CD4-positive, alpha-beta memory T cell (primary cell): ENCODE results near the gene PELI2. TPM values are rescaled to one million over a fixed set of nuclear protein-coding genes. Genes with fewer than 3 reads are reported as not detected.

Experiments used
- CTCF ChIA-PET: fragments of 350-600 bp; sonication (Branson Sonifier 250); formaldehyde crosslinking; loops from one replicate; lab custom pipeline; 2021; ENCODE audit warnings: inconsistent platforms; ENCODE audit not compliant: partially characterized antibody; lab: Charles Lee
- POLR2A ChIA-PET: fragments of 350-600 bp; sonication (Branson Sonifier 250); formaldehyde crosslinking; loops from one replicate; lab custom pipeline; 2021; ENCODE audit not compliant: partially characterized antibody; lab: Charles Lee
- DNase-seq, 5 donors: peaks; one replicate each; pipeline versions ENCODE4 v3.0.0 to v3.0.0-alpha.2; 2020 to 2022; ENCODE audit warnings: mixed read lengths in 1 of 5
- H3K27ac ChIP-seq: one replicate; pipeline ENCODE4 v1.7.0; 2013; ENCODE audit warnings: low read depth, low read length
- H3K27me3 ChIP-seq: 2 replicates; pipeline ENCODE4 v1.7.0; 2013; ENCODE audit warnings: mild to moderate bottlenecking, low read length, moderate library complexity; ENCODE audit not compliant: insufficient read depth
- H3K36me3 ChIP-seq: 2 replicates; pipeline ENCODE4 v1.7.0; 2013; ENCODE audit warnings: mild to moderate bottlenecking, low read length, moderate library complexity; ENCODE audit not compliant: insufficient read depth
- H3K4me1 ChIP-seq: 2 replicates; pipeline ENCODE4 v1.7.0; 2013; ENCODE audit warnings: mild to moderate bottlenecking, low read length, moderate library complexity; ENCODE audit not compliant: insufficient read depth
- H3K4me3 ChIP-seq, 2 donors: one replicate each; pipeline ENCODE4 v1.7.0; 2013; ENCODE audit warnings: low read length in 2 of 2, mild to moderate bottlenecking in 1 of 2
- H3K9me3 ChIP-seq, 2 donors: one replicate each; pipeline ENCODE4 v1.7.0; 2013; ENCODE audit warnings: low read length in 2 of 2, control low read depth in 1 of 2; ENCODE audit not compliant: control insufficient read depth in 1 of 2
- H3K27ac Mint-ChIP-seq, 7 donors: one replicate each; pipeline ENCODE4 v1.8.0; 2020 to 2021; ENCODE audit warnings: mixed read lengths in 7 of 7, mild to moderate bottlenecking in 6 of 7, inconsistent platforms in 3 of 7, moderate library complexity in 3 of 7
- H3K27me3 Mint-ChIP-seq, 2 donors: one replicate each; pipeline ENCODE4 v1.8.0; 2020 to 2021; ENCODE audit warnings: mixed read lengths in 2 of 2
- H3K36me3 Mint-ChIP-seq, 2 donors: one replicate each; pipeline ENCODE4 v1.8.0; 2020 to 2021; ENCODE audit warnings: mixed read lengths in 2 of 2, inconsistent platforms in 1 of 2, mild to moderate bottlenecking in 1 of 2
- H3K4me1 Mint-ChIP-seq, 4 donors: one replicate each; pipeline ENCODE4 v1.8.0; 2020 to 2021; ENCODE audit warnings: mixed read lengths in 4 of 4, mild to moderate bottlenecking in 1 of 4
- H3K4me3 Mint-ChIP-seq, 8 donors: one replicate each; pipeline ENCODE4 v1.8.0; 2020 to 2021; ENCODE audit warnings: mixed read lengths in 8 of 8, mild to moderate bottlenecking in 7 of 8, moderate library complexity in 6 of 8, inconsistent platforms in 3 of 8
- H3K9me3 Mint-ChIP-seq, 8 donors: one replicate each; pipeline ENCODE4 v1.8.0; 2020 to 2021; ENCODE audit warnings: mixed read lengths in 8 of 8, mild to moderate bottlenecking in 5 of 8, inconsistent platforms in 3 of 8, moderate library complexity in 1 of 8
- intact Hi-C: fragments of 100-400 bp; cut with micrococcal nuclease; formaldehyde crosslinking; loops from one replicate; pipeline ENCODE4 v1.15.1; 2023
- polyA plus RNA-seq, 2 donors: library from polyadenylated mRNA; unstranded; fragments of 300-500 nt; fragmentation: Illumina TruSeq; gene quantifications; one replicate each; pipeline ENCODE4 v1.2.3, GENCODE V29; 2021
- total RNA-seq, 2 experiments: library from RNA; stranded (reverse); gene quantifications; one replicate each; pipeline ENCODE4 v1.2.3, GENCODE V29; 2021

PELI2 gene
- total and polyA plus RNA-seq, 4 experiments from 2014 or later: 1.2 to 16.4 (median 7.8) TPM

GRCh38 chr14:56147449-56147848, 29.2 kb downstream of the PELI2 start:
- H3K36me3 Mint-ChIP-seq: no peaks in the 10 kb centered on the region
- H3K9me3 ChIP-seq: no peaks in the 10 kb centered on the region
- no peaks in the 10 kb centered on the region for H3K36me3 ChIP-seq
- no peak overlapping the region for H3K27ac Mint-ChIP-seq
- no peak overlapping the region for H3K27ac ChIP-seq
- CTCF ChIA-PET: no interaction called here
- H3K27me3 ChIP-seq: no peaks in the 10 kb centered on the region
- DNase-seq: no peak
- intact Hi-C loops: loop anchor here (10.0 kb wide), 1 partner anchor 47 kb away; no protein-coding TSS in a partner anchor
- POLR2A ChIA-PET: no interaction called here
- H3K27me3 Mint-ChIP-seq: peaks cover 0 to 5% of the 10 kb centered on the region in 2 donors
- H3K4me1 Mint-ChIP-seq: peaks cover 27 to 61% (median 40%) of the 10 kb centered on the region in 4 donors
- H3K4me1 ChIP-seq: peaks cover 23% of the 10 kb centered on the region
- H3K9me3 Mint-ChIP-seq: peaks cover 0 to 2% (median 0%) of the 10 kb centered on the region in 8 donors
- H3K4me3 Mint-ChIP-seq: peak overlapping the region in 1 of 8 donors; percentile 15
- H3K4me3 ChIP-seq: no peak overlapping the region

GRCh38 chr14:56147986-56148901, 30.0 kb downstream of the PELI2 start:
- no peaks in the 10 kb centered on the region for H3K36me3 ChIP-seq
- H3K4me1 ChIP-seq: peaks cover 23% of the 10 kb centered on the region
- DNase-seq: no peak
- Mint-ChIP-seq H3K4me1 (peaks cover 28 to 67% (median 45%) of the 10 kb centered on the region in 4 donors), H3K27me3 (peaks cover 0 to 5% of the 10 kb centered on the region in 2 donors), H3K9me3 (peaks cover 0 to 2% (median 0%) of the 10 kb centered on the region in 8 donors), H3K27ac (peak overlapping the region in 1 of 7 donors; percentile 74), H3K36me3 (no peaks in the 10 kb centered on the region), H3K4me3 (peak overlapping the region in 2 of 8 donors; percentile 1 to 16)
- no peak overlapping the region for H3K27ac ChIP-seq
- no peak overlapping the region for H3K4me3 ChIP-seq
- ChIA-PET CTCF (no interaction called here), POLR2A (no interaction called here)
- no peaks in the 10 kb centered on the region for H3K9me3 ChIP-seq
- no peaks in the 10 kb centered on the region for H3K27me3 ChIP-seq
- intact Hi-C loops: loop anchor here (10.0 kb wide), 1 partner anchor 47 kb away; no protein-coding TSS in a partner anchor

- no peak overlapping the region for H3K27ac Mint-ChIP-seq
- H3K4me1 Mint-ChIP-seq: peaks cover 28 to 67% (median 47%) of the 10 kb centered on the region in 4 donors
- DNase-seq: no peak
- Histone ChIP-seq H3K27me3 (no peaks in the 10 kb centered on the region), H3K4me1 (peaks cover 23% of the 10 kb centered on the region), H3K36me3 (no peaks in the 10 kb centered on the region), H3K9me3 (no peaks in the 10 kb centered on the region), H3K4me3 (no peak overlapping the region), H3K27ac (no peak overlapping the region)
- no peak overlapping the region for H3K4me3 Mint-ChIP-seq
- H3K27me3 Mint-ChIP-seq: peaks cover 0 to 5% of the 10 kb centered on the region in 2 donors
- ChIA-PET POLR2A (no interaction called here), CTCF (no interaction called here)
- peaks cover 0 to 2% (median 0%) of the 10 kb centered on the region in 8 donors for H3K9me3 Mint-ChIP-seq
- intact Hi-C loops: loop anchor here (10.0 kb wide), 1 partner anchor 46 kb away; no protein-coding TSS in a partner anchor
- H3K36me3 Mint-ChIP-seq: no peaks in the 10 kb centered on the region
Measured at GRCh38 chr14:56149151-56149550, 30.9 kb downstream of the PELI2 start.

GRCh38 chr14:56149995-56150394, 31.8 kb downstream of the PELI2 start:
- no peak overlapping the region for H3K27ac Mint-ChIP-seq

GRCh38 chr14:56150645-56151345, 32.6 kb downstream of the PELI2 start:
- H3K4me3 ChIP-seq: no peak overlapping the region
- ChIA-PET CTCF (no interaction called here), POLR2A (no interaction called here)
- H3K27me3 ChIP-seq: no peaks in the 10 kb centered on the region
- H3K27ac Mint-ChIP-seq: no peak overlapping the region
- DNase-seq: no peak
- peaks cover 22 to 57% (median 47%) of the 10 kb centered on the region in 4 donors for H3K4me1 Mint-ChIP-seq
- no peaks in the 10 kb centered on the region for H3K36me3 Mint-ChIP-seq
- H3K9me3 Mint-ChIP-seq: peaks cover 0 to 2% (median 0%) of the 10 kb centered on the region in 8 donors
- peaks cover 23% of the 10 kb centered on the region for H3K4me1 ChIP-seq
- H3K36me3 ChIP-seq: no peaks in the 10 kb centered on the region
- H3K27me3 Mint-ChIP-seq: peaks cover 0 to 5% of the 10 kb centered on the region in 2 donors
- H3K4me3 Mint-ChIP-seq: peak overlapping the region in 1 of 8 donors; percentile 10
- H3K27ac ChIP-seq: no peak overlapping the region
- no peaks in the 10 kb centered on the region for H3K9me3 ChIP-seq
- intact Hi-C loops: no loop called here

More at GRCh38 chr14:56149995-56150394, 31.8 kb downstream of the PELI2 start:
- CTCF ChIA-PET: no interaction called here
- no peak overlapping the region for H3K4me3 Mint-ChIP-seq
- DNase-seq: no peak
- Histone ChIP-seq H3K4me1 (peaks cover 23% of the 10 kb centered on the region), H3K4me3 (no peak overlapping the region), H3K27me3 (no peaks in the 10 kb centered on the region), H3K27ac (no peak overlapping the region), H3K36me3 (no peaks in the 10 kb centered on the region), H3K9me3 (no peaks in the 10 kb centered on the region)
- H3K36me3 Mint-ChIP-seq: no peaks in the 10 kb centered on the region
- H3K4me1 Mint-ChIP-seq: peaks cover 26 to 64% (median 50%) of the 10 kb centered on the region in 4 donors
- peaks cover 0 to 5% of the 10 kb centered on the region in 2 donors for H3K27me3 Mint-ChIP-seq
- POLR2A ChIA-PET: no interaction called here
- peaks cover 0 to 2% (median 0%) of the 10 kb centered on the region in 8 donors for H3K9me3 Mint-ChIP-seq
- intact Hi-C loops: loop anchor here (10.0 kb wide), 1 partner anchor 45 kb away; no protein-coding TSS in a partner anchor

GRCh38 chr14:56152221-56152620, 34.0 kb downstream of the PELI2 start:
- H3K27me3 ChIP-seq: no peaks in the 10 kb centered on the region
- no peak overlapping the region for H3K27ac Mint-ChIP-seq
- peaks cover 0 to 2% of the 10 kb centered on the region in 2 donors for H3K27me3 Mint-ChIP-seq
- H3K27ac ChIP-seq: no peak overlapping the region
- no peaks in the 10 kb centered on the region for H3K9me3 ChIP-seq
- DNase-seq: no peak
- no peak overlapping the region for H3K4me3 ChIP-seq
- no peak overlapping the region for H3K4me3 Mint-ChIP-seq
- H3K4me1 Mint-ChIP-seq: peaks cover 15 to 44% (median 36%) of the 10 kb centered on the region in 4 donors
- intact Hi-C loops: no loop called here
- peaks cover 19% of the 10 kb centered on the region for H3K4me1 ChIP-seq
- CTCF ChIA-PET: no interaction called here
- H3K36me3 Mint-ChIP-seq: no peaks in the 10 kb centered on the region
- no peaks in the 10 kb centered on the region for H3K9me3 Mint-ChIP-seq
- H3K36me3 ChIP-seq: no peaks in the 10 kb centered on the region
- POLR2A ChIA-PET: interaction anchor here (1.0 kb wide), 1 partner anchor 34 kb away, joined by 4 read pairs; the partner anchor contains the start of gene PELI2
